GM21723 (cell line): Measurements from ENCODE around the gene ARMH3.
A peak's percentile ranks its signal among the peaks of the same experiment; 100 is the strongest.
"Not testable (repeated sequence)": the region's sequence is repeated elsewhere in the genome, so short reads cannot be mapped to it uniquely, and the experiment has no call there.

Experiments used
- ATAC-seq: cut with Tn5 transposase; IDR thresholded peaks from one replicate; pipeline ENCODE4 v1.9.1; 2021; ENCODE audit warnings: mild to moderate bottlenecking, moderate library complexity; ENCODE audit not compliant: unreplicated experiment

The ARMH3 gene

GRCh38 chr10:102054881-102055646 lies 909 bp downstream of the ARMH3 start:
- not testable (repeated sequence) for ATAC-seq

- ATAC-seq, result no peak
These were observed 9.9 kb downstream of the ARMH3 start for GRCh38 chr10:102046095-102046494.

- ATAC-seq, result no peak
These were observed 10.7 kb downstream of the ARMH3 start for GRCh38 chr10:102045292-102045691.

- no peak for ATAC-seq
These were observed 15.5 kb downstream of the ARMH3 start for GRCh38 chr10:102040305-102041050.

GRCh38 chr10:102038410-102038809 lies 17.6 kb downstream of the ARMH3 start:
- no peak for ATAC-seq

GRCh38 chr10:102035807-102036206 lies 20.2 kb downstream of the ARMH3 start:
- ATAC-seq, result not testable (repeated sequence)

GRCh38 chr10:102033787-102034186 lies 22.2 kb downstream of the ARMH3 start:
- ATAC-seq, result no peak

- ATAC-seq, result no peak
These were observed 28.7 kb downstream of the ARMH3 start for GRCh38 chr10:102027261-102027660.

- ATAC-seq, result no peak
These were observed 31.2 kb downstream of the ARMH3 start for GRCh38 chr10:102024799-102025198.

GRCh38 chr10:102020938-102021337 lies 35.0 kb downstream of the ARMH3 start:
- ATAC-seq, result no peak

GRCh38 chr10:102017295-102017694 lies 38.7 kb downstream of the ARMH3 start:
- ATAC-seq, result no peak

GRCh38 chr10:102016416-102016815 lies 39.6 kb downstream of the ARMH3 start:
- no peak for ATAC-seq

- no peak for ATAC-seq
These were observed 45.0 kb downstream of the ARMH3 start for GRCh38 chr10:102010961-102011360.

- ATAC-seq, result peak; percentile 68
These were observed 46.1 kb downstream of the ARMH3 start for GRCh38 chr10:102009801-102010425.

- no peak for ATAC-seq
These were observed 48.2 kb downstream of the ARMH3 start for GRCh38 chr10:102007796-102008195.

- not testable (repeated sequence) for ATAC-seq
These were observed 48.9 kb downstream of the ARMH3 start for GRCh38 chr10:102007031-102007430.

GRCh38 chr10:102004376-102004775 lies 51.6 kb downstream of the ARMH3 start:
- no peak for ATAC-seq

- ATAC-seq, result no peak
These were observed 52.4 kb downstream of the ARMH3 start for GRCh38 chr10:102003541-102003940.

- peak; percentile 79 for ATAC-seq
These were observed 54.4 kb downstream of the ARMH3 start for GRCh38 chr10:102001435-102002068.

GRCh38 chr10:101997803-101998202 lies 58.2 kb downstream of the ARMH3 start:
- no peak for ATAC-seq

GRCh38 chr10:101995451-101996063 lies 60.4 kb downstream of the ARMH3 start:
- no peak for ATAC-seq
